Adrenal gland (tissue), 12 donors: ENCODE results near the gene MSMO1. TPM values are rescaled to one million over a fixed set of nuclear protein-coding genes. Genes with fewer than 3 reads are reported as not detected.
A peak's percentile ranks its signal among the peaks of the same experiment; 100 is the strongest.
"Not testable (repeated sequence)": the region's sequence is repeated elsewhere in the genome, so short reads cannot be mapped to it uniquely, and the experiment has no call there.

ENCODE experiments used
- DNase-seq, 7 donors: peaks; one replicate each; pipeline ENCODE4 v3.0.0-alpha.2; 2019 to 2020
- H3K27ac ChIP-seq, 5 donors: fragments of 200-600 bp; sonication (generic) in 4 of 5; 1 replicate in 3 of 5; 2 replicates in 2 of 5; pipeline versions ENCODE4 v1.5.1 to v1.8.0; 2016 to 2020; ENCODE audit warnings: mild to moderate bottlenecking in 1 of 5
- H3K27me3 ChIP-seq: fragments of 200-600 bp; 2 replicates; pipeline ENCODE4 v1.8.0; 2021
- H3K36me3 ChIP-seq, 2 donors: fragments of 200-600 bp; replicated peaks in 1 of 2; 1 replicate in 1 of 2; 2 replicates in 1 of 2; pipeline versions ENCODE4 v1.5.1 to v1.8.0; 2018 to 2022
- H3K4me1 ChIP-seq, 2 donors: fragments of 200-600 bp; replicated peaks in 1 of 2; 1 replicate in 1 of 2; 2 replicates in 1 of 2; pipeline versions ENCODE4 v1.5.1 to v1.8.0; 2018 to 2021
- H3K4me3 ChIP-seq, 4 donors: fragments of 200-600 bp; sonication (generic) in 3 of 4; one replicate each; pipeline ENCODE4 v1.5.1; 2016 to 2018
- H3K9me3 ChIP-seq, 3 donors: fragments of 200-600 bp; sonication (generic) in 1 of 3; replicated peaks in 1 of 3; 1 replicate in 2 of 3; 2 replicates in 1 of 3; pipeline versions ENCODE4 v1.5.1 to v1.8.0; 2016 to 2021
- CTCF ChIP-seq, 6 experiments: fragments of 450-650 bp in 4 of 6; fragments of 200-600 bp in 2 of 6; sonication (generic) in 1 of 6; IDR thresholded peaks; 1 replicate in 5 of 6; 2 replicates in 1 of 6; pipeline versions ENCODE4 v1.5.1 to v1.8.0; 2016 to 2021; ENCODE audit warnings: antibody characterized with exemption in 6 of 6, mild to moderate bottlenecking in 2 of 6, moderate library complexity in 1 of 6
- POLR2A ChIP-seq, 2 donors: fragments of 450-650 bp; IDR thresholded peaks; one replicate each; pipeline ENCODE4 v1.6.1; 2017; ENCODE audit warnings: antibody characterized with exemption in 2 of 2, mild to moderate bottlenecking in 2 of 2, moderate library complexity in 1 of 2
- WGBS, 4 donors: extraction: QIAGEN DNeasy Blood & Tissue Kit in 2 of 4; methylation state at CpG; one replicate each; pipeline versions ENCODE4 v1.1.5 to v1.1.7; 2013 to 2017; 5-methylcytosine and 5-hydroxymethylcytosine counted together
- intact Hi-C, 2 donors: fragments of 100-400 bp; cut with DNase I; formaldehyde crosslinking; loops; one replicate each; pipeline versions ENCODE4 v1.14.1 to v1.15.0; 2022 to 2023
- polyA plus RNA-seq, 3 donors: library from polyadenylated mRNA; stranded (reverse); fragments of 200-250 nt in 2 of 3; fragments of 350-450 nt in 1 of 3; fragmentation: Illumina TruSeq in 1 of 3; extraction: RNeasy Lipid Tissue Mini Kit (QIAGEN cat#74804) in 1 of 3; gene quantifications; one replicate each; pipeline ENCODE4 v1.2.3, GENCODE V29; 2013 to 2014
- total RNA-seq, 9 donors: library from RNA; depleted of rRNA in 4 of 9; stranded (reverse); fragments of >200 nt in 4 of 9; fragments of 120-200 nt in 1 of 9; fragmentation: NEBNext Ultra II Directional in 1 of 9; extraction: Animal tissue kit (Norgen Biotek cat#: 25700) in 1 of 9; gene quantifications; one replicate each; pipeline versions ENCODE4 v1.1.0 to v1.2.4, GENCODE V29; 2013 to 2023
- donor health status: healthy with polysubstance abuse.
- donor health status: Bipolar disorder and iron deficiency.
- donor health status: DM: yes; HTN: yes; CAD: no.
- donor health status: DM: no; HTN: no; CAD: no.
- donor health status: DM: no; HTN: no; CAD: no.
- donor health status: DM: yes; HTN: yes; CAD: no.

MSMO1 gene
- total and polyA plus RNA-seq, 12 donors = 9.3 to 2,076 (median 56.6) TPM

DNA sequence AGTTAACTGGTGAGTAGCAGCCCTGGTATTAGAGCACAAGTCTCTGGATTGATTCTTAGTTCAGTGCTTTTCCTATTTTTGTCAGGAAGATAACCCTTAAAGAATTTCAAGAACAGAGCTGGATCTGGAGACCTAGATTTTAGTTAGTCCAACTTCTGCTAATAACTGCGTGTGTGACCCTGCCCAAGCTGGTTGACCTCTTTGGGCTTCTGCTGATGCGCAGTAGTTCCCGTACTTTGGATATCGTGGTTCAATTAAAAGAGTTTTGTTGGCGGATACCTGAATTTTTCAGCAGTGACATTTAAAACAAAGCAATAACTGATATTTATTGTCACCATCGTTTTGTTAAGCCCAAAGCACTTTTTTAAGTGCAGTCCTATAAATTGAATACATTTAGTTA is 9.3 kb downstream of the MSMO1 start:
- TF ChIP-seq CTCF (IDR thresholded peaks at IDR 0.05) (no peak), POLR2A (IDR thresholded peaks at IDR 0.05) (no peak)
- Histone ChIP-seq H3K4me1 (peaks cover 0 to 16% of the 10 kb centered on the region in 2 donors), H3K9me3 (no peaks in the 10 kb centered on the region), H3K27ac (no peak overlapping the region), H3K4me3 (no peak overlapping the region), H3K36me3 (peaks cover 0 to 29% of the 10 kb centered on the region in 2 donors), H3K27me3 (no peaks in the 10 kb centered on the region)
- 88 to 96% (median 93%) methylated on average over 6 of the region's 6 CpGs for WGBS, 4 donors
- no peak for DNase-seq
- intact Hi-C loops = no loop called here

DNA sequence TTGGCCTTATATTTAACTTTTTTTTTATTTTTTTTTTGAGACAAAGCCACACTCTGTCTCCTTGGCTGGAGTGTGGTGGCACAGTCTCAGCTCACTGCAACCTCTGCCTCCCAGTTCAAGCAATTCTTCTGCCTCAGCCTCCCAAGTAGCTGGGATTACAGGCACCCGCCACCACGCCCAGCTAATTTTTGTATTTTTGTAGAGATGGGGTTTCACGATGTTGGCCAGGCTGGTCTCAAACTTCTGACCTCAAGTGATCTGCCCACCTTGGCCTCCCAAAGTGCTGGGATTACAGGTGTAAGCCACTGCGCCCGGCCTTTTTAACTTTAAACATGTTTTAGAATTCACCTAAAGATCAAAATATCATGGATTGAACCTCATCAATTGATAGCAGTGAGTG is 14.9 kb downstream of the MSMO1 start:
- DNase-seq, H3K27me3 ChIP-seq, H3K9me3 ChIP-seq, H3K4me1 ChIP-seq, H3K27ac ChIP-seq, H3K4me3 ChIP-seq: not testable (repeated sequence)
- H3K36me3 ChIP-seq = peaks cover 0 to 40% of the 10 kb centered on the region in 2 donors
- intact Hi-C loops = loop anchor here in 1 of 2 donors (10.0 kb wide), 1 partner anchor 208 kb away; no protein-coding TSS in a partner anchor
- 95 to 100% (median 97%) methylated on average over 5 of the region's 5 CpGs for WGBS, 4 donors

- WGBS, 4 donors = 80 to 86% (median 85%) methylated on average over 13 of the region's 13 CpGs
- H3K4me1 ChIP-seq = no peaks in the 10 kb centered on the region
- H3K9me3 ChIP-seq = no peaks in the 10 kb centered on the region
- intact Hi-C loops = loop anchor here in 1 of 2 donors (10.0 kb wide), 1 partner anchor 209 kb away; no protein-coding TSS in a partner anchor
- TF ChIP-seq CTCF (IDR thresholded peaks at IDR 0.05) (peak in 1 of 6 experiments; percentile 33), POLR2A (IDR thresholded peaks at IDR 0.05) (no peak)
- no peak overlapping the region for H3K4me3 ChIP-seq
- H3K27ac ChIP-seq = no peak overlapping the region
- H3K36me3 ChIP-seq = peaks cover 0 to 39% of the 10 kb centered on the region in 2 donors
- DNase-seq = peak in 1 of 7 donors; percentile 34
- no peaks in the 10 kb centered on the region for H3K27me3 ChIP-seq
Observed at GRCh38 chr4:165343353-165344191, 16.1 kb downstream of the MSMO1 start.

DNA sequence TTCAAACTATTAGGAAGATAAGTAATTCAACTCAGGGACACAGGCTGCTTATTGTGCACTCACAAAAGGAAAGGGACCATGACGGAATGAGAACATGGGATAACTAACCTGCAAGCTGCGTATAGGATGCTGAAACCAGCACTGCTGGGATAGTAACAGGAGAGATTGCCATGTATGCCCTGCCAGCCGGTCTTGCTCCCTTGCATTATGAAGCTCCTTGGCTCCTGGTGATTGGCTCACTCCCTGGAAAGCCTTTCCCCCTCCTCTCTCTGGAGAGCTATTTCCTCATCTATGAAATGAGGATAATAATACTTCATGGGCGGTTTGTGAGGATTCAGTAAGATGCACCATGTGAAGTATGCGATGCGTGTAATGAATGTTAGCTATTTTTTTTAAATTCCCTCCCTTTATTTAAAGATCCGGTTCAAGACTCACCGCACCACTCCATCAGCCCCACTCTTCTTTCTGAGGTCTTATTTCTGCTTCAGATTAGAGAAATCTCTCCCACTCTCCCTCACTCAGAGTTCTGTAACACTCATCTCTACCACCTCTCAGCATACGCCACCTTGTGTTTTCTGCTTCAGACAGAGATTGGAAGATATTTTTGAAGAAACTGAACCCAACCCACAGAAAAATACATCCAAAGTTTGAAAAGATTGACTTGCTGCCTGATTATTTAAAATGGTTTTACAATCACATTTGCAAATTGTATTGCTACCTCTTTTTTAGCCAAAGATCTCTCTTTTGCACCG is 18.4 kb downstream of the MSMO1 start:
- TF ChIP-seq POLR2A (IDR thresholded peaks at IDR 0.05) (no peak), CTCF (IDR thresholded peaks at IDR 0.05) (peak in 1 of 6 experiments; percentile 22)
- intact Hi-C loops = loop anchor here in 1 of 2 donors (10.0 kb wide), 1 partner anchor 211 kb away; no protein-coding TSS in a partner anchor
- Histone ChIP-seq H3K36me3 (peaks cover 0 to 17% of the 10 kb centered on the region in 2 donors), H3K4me3 (no peak overlapping the region), H3K4me1 (no peaks in the 10 kb centered on the region), H3K27me3 (no peaks in the 10 kb centered on the region), H3K27ac (no peak overlapping the region), H3K9me3 (no peaks in the 10 kb centered on the region)
- 69 to 81% (median 76%) methylated on average over 10 of the region's 10 CpGs for WGBS, 4 donors
- no peak for DNase-seq
